Measurements from ENCODE around the gene SPATS2L.

SPATS2L gene

GRCh38 chr2:200498402-200499162, 192.1 kb downstream of the SPATS2L start:
- DNase-seq (ENCODE audit: low read depth): no peak

GRCh38 chr2:200502196-200502595, 195.7 kb downstream of the SPATS2L start:
- DNase-seq (ENCODE audit: low read depth): no peak

- no peak for DNase-seq (ENCODE audit: low read depth)
Observed at GRCh38 chr2:200506679-200507078, 200.2 kb downstream of the SPATS2L start.

- DNase-seq (ENCODE audit: low read depth): no peak
Observed at GRCh38 chr2:200507179-200507578, 200.7 kb downstream of the SPATS2L start.

- peak; percentile 12 for DNase-seq (ENCODE audit: low read depth)
Observed at GRCh38 chr2:200509235-200509611, 202.7 kb downstream of the SPATS2L start.

- peak; percentile 82 for DNase-seq (ENCODE audit: low read depth)
Observed at GRCh38 chr2:200509612-200510433, 203.3 kb downstream of the SPATS2L start, which contains the start of gene KCTD18. TSS of gene KCTD18 (minus strand) at chr2:200510068. CDS start at chr2:200507016, 3,052 bp downstream.

- no peak for DNase-seq (ENCODE audit: low read depth)
Observed at GRCh38 chr2:200515155-200515554, 208.7 kb downstream of the SPATS2L start.

- DNase-seq (ENCODE audit: low read depth): no peak
Observed at GRCh38 chr2:200523158-200523557, 216.7 kb downstream of the SPATS2L start.

GRCh38 chr2:200523604-200524003, 217.1 kb downstream of the SPATS2L start:
- DNase-seq (ENCODE audit: low read depth): no peak

- DNase-seq (ENCODE audit: low read depth): peak; percentile 17
Observed at GRCh38 chr2:200525066-200525465, 218.6 kb downstream of the SPATS2L start.

- no peak for DNase-seq (ENCODE audit: low read depth)
Observed at GRCh38 chr2:200525551-200525881, 219.0 kb downstream of the SPATS2L start.

GRCh38 chr2:200525882-200526651, 219.6 kb downstream of the SPATS2L start, which contains the start of gene SGO2:
TSS of gene SGO2 (plus strand) at chr2:200526207. CDS start at chr2:200532976, 6,769 bp downstream.
- peak; percentile 86 for DNase-seq (ENCODE audit: low read depth)

- DNase-seq (ENCODE audit: low read depth): no peak
Observed at GRCh38 chr2:200528228-200528627, 221.7 kb downstream of the SPATS2L start.
